Measurements from ENCODE around the gene PCDHB11.
"Not testable (repeated sequence)": the region's sequence is repeated elsewhere in the genome, so short reads cannot be mapped to it uniquely, and the experiment has no call there.

- not testable (repeated sequence) for TF ChIP-seq HMGXB4 (CRISPR knock-in tag; IDR thresholded peaks at IDR 0.05); OVOL2 (CRISPR knock-in tag; IDR thresholded peaks at IDR 0.05; ENCODE audit: borderline replicate concordance); E2F1 (CRISPR knock-in tag; IDR thresholded peaks at IDR 0.05); ZNF512 (CRISPR knock-in tag; IDR thresholded peaks at IDR 0.05; ENCODE audit: borderline replicate concordance); CTCF (IDR thresholded peaks at IDR 0.05); PRRX2 (CRISPR knock-in tag; IDR thresholded peaks at IDR 0.05); ESRRA (CRISPR knock-in tag; IDR thresholded peaks at IDR 0.05; ENCODE audit: borderline replicate concordance); USF2 (CRISPR knock-in tag; IDR thresholded peaks at IDR 0.05); CBFB (CRISPR knock-in tag; IDR thresholded peaks at IDR 0.05; ENCODE audit: low read depth)
Measured at GRCh38 chr5:141184117-141184855, 15.1 kb upstream of the PCDHB11 start.
